ENCODE data around the gene POLR3F.

The POLR3F gene

DNA sequence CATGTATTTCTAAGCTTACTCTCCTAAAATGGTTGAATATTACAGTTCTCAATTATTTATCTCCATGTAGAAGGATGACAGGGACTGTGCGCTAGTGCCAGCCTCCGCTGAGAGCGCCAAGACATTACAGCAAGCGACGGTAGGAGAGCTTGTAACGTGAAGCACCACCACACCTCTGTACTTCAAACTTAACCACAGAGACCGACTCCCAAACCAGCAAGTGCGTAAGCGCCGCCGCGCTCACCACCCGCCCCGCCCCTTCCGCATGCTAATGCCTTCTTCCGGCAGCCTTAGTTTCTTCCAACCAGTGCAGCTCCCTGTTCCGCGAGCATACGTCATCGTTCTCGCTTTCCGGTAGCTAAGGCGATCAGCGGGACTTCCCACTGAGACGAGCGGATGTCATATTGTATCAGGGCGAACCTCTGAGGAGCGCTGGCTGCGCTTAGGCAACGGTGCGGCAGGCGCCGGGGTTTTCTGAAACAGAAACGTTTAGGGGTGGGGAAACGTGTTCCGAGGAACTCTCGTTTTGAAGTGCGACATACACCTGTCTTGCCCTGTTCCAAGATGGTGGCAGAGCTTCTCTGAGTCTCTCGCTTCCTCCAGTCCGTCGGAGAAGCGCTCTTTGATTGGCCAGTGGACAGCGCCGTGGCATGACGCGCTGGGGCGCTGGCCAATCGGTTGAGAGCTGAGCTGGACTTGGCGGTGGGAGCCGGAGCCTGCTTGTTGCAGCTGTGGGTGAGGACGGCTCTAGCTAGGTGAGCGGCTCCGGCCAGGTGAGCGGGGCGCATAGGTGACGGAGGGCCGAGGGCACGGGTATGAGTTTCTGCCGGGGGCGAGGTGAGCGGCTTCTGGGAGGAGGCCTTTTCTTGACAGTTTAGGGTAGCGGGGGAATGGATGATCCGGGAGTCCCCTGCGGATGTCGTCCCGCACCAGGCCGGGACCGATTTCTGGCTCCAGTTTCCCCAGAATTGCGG, 40.3 kb downstream of the POLR3F start, which contains the start of gene SEC23B (continued):
- TF ChIP-seq ZNF549 (tag by site-specific recombination; IDR thresholded peaks at IDR 0.05) (no peak), ZFP41 (tag by site-specific recombination; IDR thresholded peaks at IDR 0.05; ENCODE audit: borderline replicate concordance) (no peak), ZNF341 (tag by site-specific recombination; IDR thresholded peaks at IDR 0.05; ENCODE audit: low read depth) (no peak; the same call in 1 of the 2 replicates), ZNF624 (tag by site-specific recombination; IDR thresholded peaks at IDR 0.05) (no peak), ZSCAN23 (tag by site-specific recombination; IDR thresholded peaks at IDR 0.05) (no peak), KLF7 (tag by site-specific recombination; IDR thresholded peaks at IDR 0.05; ENCODE audit: borderline replicate concordance) (no peak), ZNF660 (tag by site-specific recombination; IDR thresholded peaks at IDR 0.05) (peak; percentile 39; the same call in 1 of the 2 replicates), ZNF133 (tag by site-specific recombination; IDR thresholded peaks at IDR 0.05) (no peak), ZSCAN30 (tag by site-specific recombination; IDR thresholded peaks at IDR 0.05) (peak; percentile 76), WT1 (tag by site-specific recombination; IDR thresholded peaks at IDR 0.05) (peak; percentile 81), ZNF23 (tag by site-specific recombination; IDR thresholded peaks at IDR 0.05; ENCODE audit: borderline replicate concordance) (no peak), HOXC10 (CRISPR knock-in tag; IDR thresholded peaks at IDR 0.05) (no peak)
- TF ChIP-seq, protein P1, sequence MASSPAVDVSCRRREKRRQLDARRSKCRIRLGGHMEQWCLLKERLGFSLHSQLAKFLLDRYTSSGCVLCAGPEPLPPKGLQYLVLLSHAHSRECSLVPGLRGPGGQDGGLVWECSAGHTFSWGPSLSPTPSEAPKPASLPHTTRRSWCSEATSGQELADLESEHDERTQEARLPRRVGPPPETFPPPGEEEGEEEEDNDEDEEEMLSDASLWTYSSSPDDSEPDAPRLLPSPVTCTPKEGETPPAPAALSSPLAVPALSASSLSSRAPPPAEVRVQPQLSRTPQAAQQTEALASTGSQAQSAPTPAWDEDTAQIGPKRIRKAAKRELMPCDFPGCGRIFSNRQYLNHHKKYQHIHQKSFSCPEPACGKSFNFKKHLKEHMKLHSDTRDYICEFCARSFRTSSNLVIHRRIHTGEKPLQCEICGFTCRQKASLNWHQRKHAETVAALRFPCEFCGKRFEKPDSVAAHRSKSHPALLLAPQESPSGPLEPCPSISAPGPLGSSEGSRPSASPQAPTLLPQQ (tag by site-specific recombination; IDR thresholded peaks at IDR 0.05), result peak; percentile 68
- TF ChIP-seq, protein P2, sequence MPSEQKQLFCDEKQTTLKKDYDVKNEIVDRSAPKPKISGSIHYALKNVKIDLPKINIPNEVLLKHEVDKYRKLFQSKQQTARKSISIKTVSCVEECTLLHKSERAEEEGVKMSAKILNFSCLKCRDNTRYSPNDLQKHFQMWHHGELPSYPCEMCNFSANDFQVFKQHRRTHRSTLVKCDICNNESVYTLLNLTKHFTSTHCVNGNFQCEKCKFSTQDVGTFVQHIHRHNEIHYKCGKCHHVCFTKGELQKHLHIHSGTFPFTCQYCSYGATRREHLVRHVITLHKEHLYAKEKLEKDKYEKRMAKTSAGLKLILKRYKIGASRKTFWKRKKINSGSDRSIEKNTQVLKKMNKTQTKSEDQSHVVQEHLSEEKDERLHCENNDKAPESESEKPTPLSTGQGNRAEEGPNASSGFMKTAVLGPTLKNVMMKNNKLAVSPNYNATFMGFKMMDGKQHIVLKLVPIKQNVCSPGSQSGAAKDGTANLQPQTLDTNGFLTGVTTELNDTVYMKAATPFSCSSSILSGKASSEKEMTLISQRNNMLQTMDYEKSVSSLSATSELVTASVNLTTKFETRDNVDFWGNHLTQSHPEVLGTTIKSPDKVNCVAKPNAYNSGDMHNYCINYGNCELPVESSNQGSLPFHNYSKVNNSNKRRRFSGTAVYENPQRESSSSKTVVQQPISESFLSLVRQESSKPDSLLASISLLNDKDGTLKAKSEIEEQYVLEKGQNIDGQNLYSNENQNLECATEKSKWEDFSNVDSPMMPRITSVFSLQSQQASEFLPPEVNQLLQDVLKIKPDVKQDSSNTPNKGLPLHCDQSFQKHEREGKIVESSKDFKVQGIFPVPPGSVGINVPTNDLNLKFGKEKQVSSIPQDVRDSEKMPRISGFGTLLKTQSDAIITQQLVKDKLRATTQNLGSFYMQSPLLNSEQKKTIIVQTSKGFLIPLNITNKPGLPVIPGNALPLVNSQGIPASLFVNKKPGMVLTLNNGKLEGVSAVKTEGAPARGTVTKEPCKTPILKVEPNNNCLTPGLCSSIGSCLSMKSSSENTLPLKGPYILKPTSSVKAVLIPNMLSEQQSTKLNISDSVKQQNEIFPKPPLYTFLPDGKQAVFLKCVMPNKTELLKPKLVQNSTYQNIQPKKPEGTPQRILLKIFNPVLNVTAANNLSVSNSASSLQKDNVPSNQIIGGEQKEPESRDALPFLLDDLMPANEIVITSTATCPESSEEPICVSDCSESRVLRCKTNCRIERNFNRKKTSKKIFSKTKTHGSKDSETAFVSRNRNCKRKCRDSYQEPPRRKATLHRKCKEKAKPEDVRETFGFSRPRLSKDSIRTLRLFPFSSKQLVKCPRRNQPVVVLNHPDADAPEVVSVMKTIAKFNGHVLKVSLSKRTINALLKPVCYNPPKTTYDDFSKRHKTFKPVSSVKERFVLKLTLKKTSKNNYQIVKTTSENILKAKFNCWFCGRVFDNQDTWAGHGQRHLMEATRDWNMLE (tag by site-specific recombination; conservative IDR thresholded peaks at IDR 0.05; ENCODE audit: low read depth), result peak; percentile 92
- TF ChIP-seq, protein P3, sequence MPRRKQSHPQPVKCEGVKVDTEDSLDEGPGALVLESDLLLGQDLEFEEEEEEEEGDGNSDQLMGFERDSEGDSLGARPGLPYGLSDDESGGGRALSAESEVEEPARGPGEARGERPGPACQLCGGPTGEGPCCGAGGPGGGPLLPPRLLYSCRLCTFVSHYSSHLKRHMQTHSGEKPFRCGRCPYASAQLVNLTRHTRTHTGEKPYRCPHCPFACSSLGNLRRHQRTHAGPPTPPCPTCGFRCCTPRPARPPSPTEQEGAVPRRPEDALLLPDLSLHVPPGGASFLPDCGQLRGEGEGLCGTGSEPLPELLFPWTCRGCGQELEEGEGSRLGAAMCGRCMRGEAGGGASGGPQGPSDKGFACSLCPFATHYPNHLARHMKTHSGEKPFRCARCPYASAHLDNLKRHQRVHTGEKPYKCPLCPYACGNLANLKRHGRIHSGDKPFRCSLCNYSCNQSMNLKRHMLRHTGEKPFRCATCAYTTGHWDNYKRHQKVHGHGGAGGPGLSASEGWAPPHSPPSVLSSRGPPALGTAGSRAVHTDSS (tag by site-specific recombination; IDR thresholded peaks at IDR 0.05), result no peak
- TF ChIP-seq, protein P4, sequence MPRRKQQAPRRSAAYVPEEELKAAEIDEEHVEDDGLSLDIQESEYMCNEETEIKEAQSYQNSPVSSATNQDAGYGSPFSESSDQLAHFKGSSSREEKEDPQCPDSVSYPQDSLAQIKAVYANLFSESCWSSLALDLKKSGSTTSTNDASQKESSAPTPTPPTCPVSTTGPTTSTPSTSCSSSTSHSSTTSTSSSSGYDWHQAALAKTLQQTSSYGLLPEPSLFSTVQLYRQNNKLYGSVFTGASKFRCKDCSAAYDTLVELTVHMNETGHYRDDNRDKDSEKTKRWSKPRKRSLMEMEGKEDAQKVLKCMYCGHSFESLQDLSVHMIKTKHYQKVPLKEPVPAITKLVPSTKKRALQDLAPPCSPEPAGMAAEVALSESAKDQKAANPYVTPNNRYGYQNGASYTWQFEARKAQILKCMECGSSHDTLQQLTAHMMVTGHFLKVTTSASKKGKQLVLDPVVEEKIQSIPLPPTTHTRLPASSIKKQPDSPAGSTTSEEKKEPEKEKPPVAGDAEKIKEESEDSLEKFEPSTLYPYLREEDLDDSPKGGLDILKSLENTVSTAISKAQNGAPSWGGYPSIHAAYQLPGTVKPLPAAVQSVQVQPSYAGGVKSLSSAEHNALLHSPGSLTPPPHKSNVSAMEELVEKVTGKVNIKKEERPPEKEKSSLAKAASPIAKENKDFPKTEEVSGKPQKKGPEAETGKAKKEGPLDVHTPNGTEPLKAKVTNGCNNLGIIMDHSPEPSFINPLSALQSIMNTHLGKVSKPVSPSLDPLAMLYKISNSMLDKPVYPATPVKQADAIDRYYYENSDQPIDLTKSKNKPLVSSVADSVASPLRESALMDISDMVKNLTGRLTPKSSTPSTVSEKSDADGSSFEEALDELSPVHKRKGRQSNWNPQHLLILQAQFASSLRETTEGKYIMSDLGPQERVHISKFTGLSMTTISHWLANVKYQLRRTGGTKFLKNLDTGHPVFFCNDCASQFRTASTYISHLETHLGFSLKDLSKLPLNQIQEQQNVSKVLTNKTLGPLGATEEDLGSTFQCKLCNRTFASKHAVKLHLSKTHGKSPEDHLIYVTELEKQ (tag by site-specific recombination; IDR thresholded peaks at IDR 0.05; ENCODE audit: borderline replicate concordance), result no peak
- TF ChIP-seq, protein P5, sequence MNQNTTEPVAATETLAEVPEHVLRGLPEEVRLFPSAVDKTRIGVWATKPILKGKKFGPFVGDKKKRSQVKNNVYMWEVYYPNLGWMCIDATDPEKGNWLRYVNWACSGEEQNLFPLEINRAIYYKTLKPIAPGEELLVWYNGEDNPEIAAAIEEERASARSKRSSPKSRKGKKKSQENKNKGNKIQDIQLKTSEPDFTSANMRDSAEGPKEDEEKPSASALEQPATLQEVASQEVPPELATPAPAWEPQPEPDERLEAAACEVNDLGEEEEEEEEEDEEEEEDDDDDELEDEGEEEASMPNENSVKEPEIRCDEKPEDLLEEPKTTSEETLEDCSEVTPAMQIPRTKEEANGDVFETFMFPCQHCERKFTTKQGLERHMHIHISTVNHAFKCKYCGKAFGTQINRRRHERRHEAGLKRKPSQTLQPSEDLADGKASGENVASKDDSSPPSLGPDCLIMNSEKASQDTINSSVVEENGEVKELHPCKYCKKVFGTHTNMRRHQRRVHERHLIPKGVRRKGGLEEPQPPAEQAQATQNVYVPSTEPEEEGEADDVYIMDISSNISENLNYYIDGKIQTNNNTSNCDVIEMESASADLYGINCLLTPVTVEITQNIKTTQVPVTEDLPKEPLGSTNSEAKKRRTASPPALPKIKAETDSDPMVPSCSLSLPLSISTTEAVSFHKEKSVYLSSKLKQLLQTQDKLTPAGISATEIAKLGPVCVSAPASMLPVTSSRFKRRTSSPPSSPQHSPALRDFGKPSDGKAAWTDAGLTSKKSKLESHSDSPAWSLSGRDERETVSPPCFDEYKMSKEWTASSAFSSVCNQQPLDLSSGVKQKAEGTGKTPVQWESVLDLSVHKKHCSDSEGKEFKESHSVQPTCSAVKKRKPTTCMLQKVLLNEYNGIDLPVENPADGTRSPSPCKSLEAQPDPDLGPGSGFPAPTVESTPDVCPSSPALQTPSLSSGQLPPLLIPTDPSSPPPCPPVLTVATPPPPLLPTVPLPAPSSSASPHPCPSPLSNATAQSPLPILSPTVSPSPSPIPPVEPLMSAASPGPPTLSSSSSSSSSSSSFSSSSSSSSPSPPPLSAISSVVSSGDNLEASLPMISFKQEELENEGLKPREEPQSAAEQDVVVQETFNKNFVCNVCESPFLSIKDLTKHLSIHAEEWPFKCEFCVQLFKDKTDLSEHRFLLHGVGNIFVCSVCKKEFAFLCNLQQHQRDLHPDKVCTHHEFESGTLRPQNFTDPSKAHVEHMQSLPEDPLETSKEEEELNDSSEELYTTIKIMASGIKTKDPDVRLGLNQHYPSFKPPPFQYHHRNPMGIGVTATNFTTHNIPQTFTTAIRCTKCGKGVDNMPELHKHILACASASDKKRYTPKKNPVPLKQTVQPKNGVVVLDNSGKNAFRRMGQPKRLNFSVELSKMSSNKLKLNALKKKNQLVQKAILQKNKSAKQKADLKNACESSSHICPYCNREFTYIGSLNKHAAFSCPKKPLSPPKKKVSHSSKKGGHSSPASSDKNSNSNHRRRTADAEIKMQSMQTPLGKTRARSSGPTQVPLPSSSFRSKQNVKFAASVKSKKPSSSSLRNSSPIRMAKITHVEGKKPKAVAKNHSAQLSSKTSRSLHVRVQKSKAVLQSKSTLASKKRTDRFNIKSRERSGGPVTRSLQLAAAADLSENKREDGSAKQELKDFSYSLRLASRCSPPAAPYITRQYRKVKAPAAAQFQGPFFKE (tag by site-specific recombination; IDR thresholded peaks at IDR 0.05; ENCODE audit: borderline replicate concordance), result no peak
- TF ChIP-seq, protein P6, sequence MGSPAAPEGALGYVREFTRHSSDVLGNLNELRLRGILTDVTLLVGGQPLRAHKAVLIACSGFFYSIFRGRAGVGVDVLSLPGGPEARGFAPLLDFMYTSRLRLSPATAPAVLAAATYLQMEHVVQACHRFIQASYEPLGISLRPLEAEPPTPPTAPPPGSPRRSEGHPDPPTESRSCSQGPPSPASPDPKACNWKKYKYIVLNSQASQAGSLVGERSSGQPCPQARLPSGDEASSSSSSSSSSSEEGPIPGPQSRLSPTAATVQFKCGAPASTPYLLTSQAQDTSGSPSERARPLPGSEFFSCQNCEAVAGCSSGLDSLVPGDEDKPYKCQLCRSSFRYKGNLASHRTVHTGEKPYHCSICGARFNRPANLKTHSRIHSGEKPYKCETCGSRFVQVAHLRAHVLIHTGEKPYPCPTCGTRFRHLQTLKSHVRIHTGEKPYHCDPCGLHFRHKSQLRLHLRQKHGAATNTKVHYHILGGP (tag by site-specific recombination; IDR thresholded peaks at IDR 0.05), result no peak
